Cortex of kidney (tissue), 1 donor: ENCODE measurements around the gene RBM8A.

Source experiments
- DNase-seq: peaks from one replicate; lab custom pipeline; 2025; lab: John Stamatoyannopoulos, UW

The RBM8A gene

GRCh38 chr1:145927063-145927886 is at the start of gene RBM8A:
TSS of gene RBM8A (minus strand) at chr1:145927484. CDS start at chr1:145927426, 58 bp downstream.
- no peak for DNase-seq

GRCh38 chr1:145977016-145977415 is 49.7 kb upstream of the RBM8A start:
- no peak for DNase-seq

- no peak for DNase-seq
Measured at GRCh38 chr1:145975216-145975615, 47.9 kb upstream of the RBM8A start.

GRCh38 chr1:145974721-145975120 is 47.4 kb upstream of the RBM8A start:
- no peak for DNase-seq

GRCh38 chr1:145972580-145972979 is 45.3 kb upstream of the RBM8A start:
- no peak for DNase-seq

GRCh38 chr1:145967288-145967687 is 40.0 kb upstream of the RBM8A start:
- DNase-seq = no peak

GRCh38 chr1:145965119-145965744 is 37.9 kb upstream of the RBM8A start:
- no peak for DNase-seq

GRCh38 chr1:145964328-145965118 is 37.2 kb upstream of the RBM8A start, which contains the start of the genes ANKRD34A and POLR3GL:
TSS of gene ANKRD34A (minus strand) at chr1:145964575. CDS start at chr1:145961759, 2,816 bp downstream.
TSS of gene POLR3GL (plus strand) at chr1:145964690. CDS start at chr1:145974866, 10,176 bp downstream.
- DNase-seq = no peak

- no peak for DNase-seq
Measured at GRCh38 chr1:145963265-145964019, 36.2 kb upstream of the RBM8A start.

GRCh38 chr1:145962157-145963102 is 35.1 kb upstream of the RBM8A start:
- no peak for DNase-seq

- DNase-seq = no peak
Measured at GRCh38 chr1:145961425-145962156, 34.3 kb upstream of the RBM8A start.

- DNase-seq = no peak
Measured at GRCh38 chr1:145961109-145961424, 33.8 kb upstream of the RBM8A start.

GRCh38 chr1:145960468-145961108 is 33.3 kb upstream of the RBM8A start:
- no peak for DNase-seq

- DNase-seq = no peak
Measured at GRCh38 chr1:145959957-145960467, 32.7 kb upstream of the RBM8A start.

GRCh38 chr1:145959333-145959732 is 32.0 kb upstream of the RBM8A start:
- no peak for DNase-seq

- DNase-seq = no peak
Measured at GRCh38 chr1:145958734-145959133, 31.4 kb upstream of the RBM8A start.

- no peak for DNase-seq
Measured at GRCh38 chr1:145957443-145958319, 30.4 kb upstream of the RBM8A start, which contains the start of gene LIX1L. TSS of gene LIX1L (minus strand) at chr1:145958017. CDS start at chr1:145957927, 90 bp downstream.
